K562 (cell line): ENCODE measurements around the gene UHRF1. TPM values are rescaled to one million over a fixed set of nuclear protein-coding genes. Genes with fewer than 3 reads are reported as not detected.

Experiments
- CREM ChIP-seq: IDR thresholded peaks from 2 replicates; pipeline ENCODE4 v1.6.1; 2014; ENCODE audit warnings: antibody characterized with exemption, low read depth
- FUS ChIP-seq: fragments of 200-400 bp; formaldehyde crosslinking; optimal IDR thresholded peaks from 2 replicates; pipeline ENCODE3; 2017; ENCODE audit warnings: low read depth, low read length
- GATAD2A ChIP-seq: fragments of 450-650 bp; IDR thresholded peaks from 2 replicates; pipeline ENCODE4 v1.6.1; 2017
- HIVEP1 ChIP-seq: fragments of 250-450 bp; sonication (Bioruptor Pico); IDR thresholded peaks from 2 replicates; pipeline ENCODE4 v1.4.0; 2020; ENCODE audit warnings: mild to moderate bottlenecking
- HMG20A ChIP-seq: fragments of 450-650 bp; formaldehyde crosslinking; conservative IDR thresholded peaks from 2 replicates; pipeline ENCODE4 v1.4.0; 2020; ENCODE audit warnings: mild to moderate bottlenecking, mixed read lengths
- MBD2 ChIP-seq: sonication (generic); IDR thresholded peaks from 2 replicates; pipeline ENCODE4 v1.6.1; 2016; ENCODE audit warnings: low read depth, borderline replicate concordance
- MEF2D ChIP-seq: conservative IDR thresholded peaks from 2 replicates; pipeline ENCODE4 v1.6.1; 2016; ENCODE audit warnings: low read depth, missing genetic modification characterization, missing compliant biosample characterization
- PKNOX1 ChIP-seq: fragments of 450-650 bp; IDR thresholded peaks from 2 replicates; pipeline ENCODE4 v1.6.1; 2016
- POLR2G ChIP-seq: fragments of 200-400 bp; formaldehyde crosslinking; IDR thresholded peaks from 2 replicates; pipeline ENCODE4 v1.6.1; 2017; ENCODE audit warnings: low read depth, mild to moderate bottlenecking, antibody characterized with exemption, low read length, moderate library complexity
- RBFOX2 ChIP-seq: fragments of 200-400 bp; formaldehyde crosslinking; IDR thresholded peaks from 2 replicates; pipeline ENCODE4 v1.6.1; 2017; ENCODE audit warnings: low read depth, mild to moderate bottlenecking, low read length, moderate library complexity
- SP2 ChIP-seq: IDR thresholded peaks from 2 replicates; pipeline ENCODE4 v1.6.1; 2011; ENCODE audit warnings: mild to moderate bottlenecking, low read depth, low read length, moderate library complexity; ENCODE audit not compliant: poor library complexity, severe bottlenecking; ENCODE audit errors: extremely low read depth
- SUPT5H ChIP-seq: fragments of 450-650 bp; IDR thresholded peaks from 2 replicates; pipeline ENCODE4 v1.6.1; 2016
- ZBTB12 ChIP-seq: fragments of 250-450 bp; sonication (Bioruptor Pico); IDR thresholded peaks from 2 replicates; pipeline ENCODE4 v1.4.0; 2020
- ZC3H8 ChIP-seq: fragments of 450-650 bp; IDR thresholded peaks from 2 replicates; pipeline ENCODE4 v1.6.1; 2017
- polyA plus RNA-seq, 8 experiments: library from polyadenylated mRNA; depleted of rRNA in 4 of 8; stranded (reverse) in 5 of 8; unstranded in 3 of 8; fragments of >200 nt; fragmentation: Nextera tagmentation in 2 of 8; fragmentation: Illumina TruSeq in 1 of 8; extraction: Ambion mirVana in 2 of 8; extraction: Trizol in 1 of 8; gene quantifications; 2 replicates each; pipeline versions ENCODE4 v1.2.1 to v1.2.3, GENCODE V29; 2011 to 2014; ENCODE audit warnings: inconsistent platforms in 1 of 8, missing spikeins in 1 of 8
- total RNA-seq, 7 experiments: library from RNA; depleted of rRNA in 6 of 7; stranded (reverse); fragments of >200 nt in 6 of 7; fragmentation: Illumina TruSeq in 2 of 7; extraction: Trizol in 2 of 7; gene quantifications; 2 replicates each; pipeline versions ENCODE4 v1.2.1 to v1.2.3, GENCODE V29; 2011 to 2021; ENCODE audit warnings: low replicate concordance in 1 of 7
- TF ChIP-seq, protein P1 (sequence below), 2 experiments: fragments of 450-650 bp; formaldehyde crosslinking in 1 of 2; IDR thresholded peaks; 2 replicates each; pipeline versions ENCODE4 v1.4.0 to v1.6.1; 2014 to 2020; ENCODE audit warnings: mild to moderate bottlenecking in 2 of 2, borderline replicate concordance in 1 of 2, low read depth in 1 of 2
- TF ChIP-seq, protein P2 (sequence below), 3 experiments: IDR thresholded peaks in 2 of 3; conservative IDR thresholded peaks in 1 of 3; 2 replicates each; pipeline ENCODE4 v1.5.1; 2011 to 2012; ENCODE audit warnings: low read length in 3 of 3, mild to moderate bottlenecking in 3 of 3, control low read depth in 2 of 3, improper control_type of control experiment in 1 of 3, inconsistent platforms in 1 of 3, low read depth in 1 of 3, mixed read lengths in 1 of 3, moderate library complexity in 1 of 3; ENCODE audit not compliant: insufficient read depth in 2 of 3

UHRF1 gene
- total and polyA plus RNA-seq, 9 of the 15 experiments (the other 6 are each of a cell fraction or from before 2014, with no cell fraction given) = 6.0 to 101 (median 30.9) TPM

DNA sequence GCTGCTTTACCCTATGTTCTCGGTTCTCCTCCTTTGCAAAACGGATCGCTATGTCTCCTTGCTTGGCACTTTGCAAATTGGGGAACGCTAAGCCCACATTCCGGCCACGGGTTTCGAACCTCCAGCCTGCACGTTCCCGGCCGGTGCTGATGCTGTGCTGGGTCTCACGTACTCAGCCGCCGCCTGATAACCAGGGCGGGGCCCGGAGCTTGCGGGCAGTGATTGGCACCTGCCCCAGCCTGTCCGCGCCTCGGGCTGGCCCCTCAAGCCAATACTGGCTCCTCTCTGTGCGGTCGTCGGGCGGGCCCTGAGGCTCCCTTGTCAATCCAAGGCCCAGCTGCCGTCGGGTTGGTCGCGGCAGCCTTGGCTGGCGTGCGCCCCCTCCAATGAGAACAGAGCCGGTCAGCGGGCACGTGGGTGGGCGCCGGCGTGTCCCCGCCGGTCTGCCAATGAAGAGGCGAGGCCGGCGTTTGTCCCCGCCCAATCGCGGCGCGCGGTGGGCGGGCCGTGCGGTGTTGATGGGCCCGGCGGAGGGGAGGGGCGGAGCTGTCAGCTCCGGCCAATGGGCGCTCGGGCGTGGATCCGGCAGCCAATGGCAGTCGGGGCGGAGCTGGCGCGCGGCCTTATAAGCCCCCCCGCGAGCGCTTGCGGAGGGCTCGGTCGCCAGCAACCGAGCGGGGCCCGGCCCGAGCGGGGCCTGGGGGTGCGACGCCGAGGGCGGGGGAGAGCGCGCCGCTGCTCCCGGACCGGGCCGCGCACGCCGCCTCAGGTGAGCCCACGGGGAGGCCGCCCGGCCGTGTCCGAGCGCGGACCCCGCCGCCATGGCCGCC lies 59.4 kb downstream of the UHRF1 start, which contains the start of gene KDM4B (continued):
- peak; percentile 79 for TF ChIP-seq ZBTB12 (CRISPR knock-in tag)
- peak; percentile 77 for TF ChIP-seq FUS
- TF ChIP-seq ZC3H8 = no peak
- TF ChIP-seq, protein P1, sequence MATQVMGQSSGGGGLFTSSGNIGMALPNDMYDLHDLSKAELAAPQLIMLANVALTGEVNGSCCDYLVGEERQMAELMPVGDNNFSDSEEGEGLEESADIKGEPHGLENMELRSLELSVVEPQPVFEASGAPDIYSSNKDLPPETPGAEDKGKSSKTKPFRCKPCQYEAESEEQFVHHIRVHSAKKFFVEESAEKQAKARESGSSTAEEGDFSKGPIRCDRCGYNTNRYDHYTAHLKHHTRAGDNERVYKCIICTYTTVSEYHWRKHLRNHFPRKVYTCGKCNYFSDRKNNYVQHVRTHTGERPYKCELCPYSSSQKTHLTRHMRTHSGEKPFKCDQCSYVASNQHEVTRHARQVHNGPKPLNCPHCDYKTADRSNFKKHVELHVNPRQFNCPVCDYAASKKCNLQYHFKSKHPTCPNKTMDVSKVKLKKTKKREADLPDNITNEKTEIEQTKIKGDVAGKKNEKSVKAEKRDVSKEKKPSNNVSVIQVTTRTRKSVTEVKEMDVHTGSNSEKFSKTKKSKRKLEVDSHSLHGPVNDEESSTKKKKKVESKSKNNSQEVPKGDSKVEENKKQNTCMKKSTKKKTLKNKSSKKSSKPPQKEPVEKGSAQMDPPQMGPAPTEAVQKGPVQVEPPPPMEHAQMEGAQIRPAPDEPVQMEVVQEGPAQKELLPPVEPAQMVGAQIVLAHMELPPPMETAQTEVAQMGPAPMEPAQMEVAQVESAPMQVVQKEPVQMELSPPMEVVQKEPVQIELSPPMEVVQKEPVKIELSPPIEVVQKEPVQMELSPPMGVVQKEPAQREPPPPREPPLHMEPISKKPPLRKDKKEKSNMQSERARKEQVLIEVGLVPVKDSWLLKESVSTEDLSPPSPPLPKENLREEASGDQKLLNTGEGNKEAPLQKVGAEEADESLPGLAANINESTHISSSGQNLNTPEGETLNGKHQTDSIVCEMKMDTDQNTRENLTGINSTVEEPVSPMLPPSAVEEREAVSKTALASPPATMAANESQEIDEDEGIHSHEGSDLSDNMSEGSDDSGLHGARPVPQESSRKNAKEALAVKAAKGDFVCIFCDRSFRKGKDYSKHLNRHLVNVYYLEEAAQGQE (IDR thresholded peaks at IDR 0.05; ENCODE audit: borderline replicate concordance) = peak; percentile 85
- TF ChIP-seq, protein P1 (CRISPR knock-in tag; IDR thresholded peaks at IDR 0.05; ENCODE audit: low read depth) = no peak
- TF ChIP-seq RBFOX2 = peak; percentile 93
- peak; percentile 99 for TF ChIP-seq POLR2G
- no peak for TF ChIP-seq HMG20A (CRISPR knock-in tag)
- no peak for TF ChIP-seq SUPT5H
- peak; percentile 84 for TF ChIP-seq CREM
- TF ChIP-seq, protein P2, sequence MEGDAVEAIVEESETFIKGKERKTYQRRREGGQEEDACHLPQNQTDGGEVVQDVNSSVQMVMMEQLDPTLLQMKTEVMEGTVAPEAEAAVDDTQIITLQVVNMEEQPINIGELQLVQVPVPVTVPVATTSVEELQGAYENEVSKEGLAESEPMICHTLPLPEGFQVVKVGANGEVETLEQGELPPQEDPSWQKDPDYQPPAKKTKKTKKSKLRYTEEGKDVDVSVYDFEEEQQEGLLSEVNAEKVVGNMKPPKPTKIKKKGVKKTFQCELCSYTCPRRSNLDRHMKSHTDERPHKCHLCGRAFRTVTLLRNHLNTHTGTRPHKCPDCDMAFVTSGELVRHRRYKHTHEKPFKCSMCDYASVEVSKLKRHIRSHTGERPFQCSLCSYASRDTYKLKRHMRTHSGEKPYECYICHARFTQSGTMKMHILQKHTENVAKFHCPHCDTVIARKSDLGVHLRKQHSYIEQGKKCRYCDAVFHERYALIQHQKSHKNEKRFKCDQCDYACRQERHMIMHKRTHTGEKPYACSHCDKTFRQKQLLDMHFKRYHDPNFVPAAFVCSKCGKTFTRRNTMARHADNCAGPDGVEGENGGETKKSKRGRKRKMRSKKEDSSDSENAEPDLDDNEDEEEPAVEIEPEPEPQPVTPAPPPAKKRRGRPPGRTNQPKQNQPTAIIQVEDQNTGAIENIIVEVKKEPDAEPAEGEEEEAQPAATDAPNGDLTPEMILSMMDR (IDR thresholded peaks at IDR 0.05 in 2 of 3, conservative IDR thresholded peaks at IDR 0.05 in 1 of 3; ENCODE audit: insufficient read depth in 2 of 3, low read depth in 1 of 3, low read length in 3 of 3) = peak in 1 of 3 experiments; percentile 18; a peak in 1 of 6 replicates
- TF ChIP-seq SP2 = peak; percentile 94
- TF ChIP-seq GATAD2A = no peak
- TF ChIP-seq MBD2 = peak; percentile 99
- peak; percentile 100 for TF ChIP-seq PKNOX1
- TF ChIP-seq HIVEP1 (CRISPR knock-in tag) = no peak
- no peak for TF ChIP-seq MEF2D (tag)
